Cardiac fibroblast (primary cell): ENCODE data around the gene MX1.

Experiments
- DNase-seq, 2 donors: peaks; one replicate each; pipeline versions ENCODE4 v3.0.0 to v3.0.0-alpha.2; 2010; ENCODE audit warnings: low read depth in 2 of 2
- H3K4me3 ChIP-seq, 2 donors: replicated peaks in 1 of 2; 1 replicate in 1 of 2; 2 replicates in 1 of 2; pipeline ENCODE4 v1.5.1; 2011; ENCODE audit warnings: low read depth in 2 of 2, low read length in 2 of 2, mild to moderate bottlenecking in 2 of 2, moderate library complexity in 1 of 2
- TF ChIP-seq, protein P1 (sequence below): IDR thresholded peaks from one replicate; pipeline ENCODE4 v1.5.1; 2011; ENCODE audit warnings: low read depth, mild to moderate bottlenecking, low read length, inconsistent platforms

MX1 gene

DNA sequence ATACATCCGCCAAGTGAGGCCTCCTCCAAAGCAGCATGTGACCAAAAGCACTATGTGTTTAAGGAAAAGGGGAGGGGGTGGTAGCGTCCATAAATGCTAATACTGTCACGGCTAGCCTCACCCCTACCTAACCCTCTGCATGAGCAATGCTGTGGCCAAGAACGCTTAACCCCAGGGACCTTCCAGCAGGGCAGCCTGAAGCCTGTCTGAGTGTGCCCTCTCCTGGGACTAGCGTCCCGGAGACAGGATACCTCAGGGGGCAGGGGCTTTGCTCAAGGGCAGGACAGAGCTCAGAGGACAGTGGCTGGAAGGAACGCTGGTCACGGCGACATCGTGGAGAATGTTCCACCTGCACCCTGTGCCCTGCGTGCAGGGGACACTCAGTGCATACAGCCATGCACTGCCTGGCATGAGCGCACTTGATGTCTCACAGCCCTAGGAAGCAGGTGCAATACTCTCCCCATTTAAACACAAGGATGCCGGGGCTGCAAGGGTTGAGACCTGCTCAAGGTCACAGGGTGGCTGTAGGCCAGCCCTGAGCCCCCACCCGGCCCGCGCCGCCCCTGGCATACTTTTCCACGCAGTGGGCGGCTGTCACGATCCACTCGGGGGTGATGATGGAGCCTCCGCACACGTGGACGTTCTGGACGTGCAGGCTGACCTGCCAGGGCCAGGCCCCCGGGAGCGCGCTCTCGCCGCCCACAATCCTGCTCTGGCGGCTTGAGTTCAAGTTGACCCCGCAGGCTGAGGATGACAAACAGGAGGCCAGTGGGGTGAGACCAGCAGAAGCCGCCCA lies 46.9 kb downstream of the MX1 start:
- TF ChIP-seq, protein P1, sequence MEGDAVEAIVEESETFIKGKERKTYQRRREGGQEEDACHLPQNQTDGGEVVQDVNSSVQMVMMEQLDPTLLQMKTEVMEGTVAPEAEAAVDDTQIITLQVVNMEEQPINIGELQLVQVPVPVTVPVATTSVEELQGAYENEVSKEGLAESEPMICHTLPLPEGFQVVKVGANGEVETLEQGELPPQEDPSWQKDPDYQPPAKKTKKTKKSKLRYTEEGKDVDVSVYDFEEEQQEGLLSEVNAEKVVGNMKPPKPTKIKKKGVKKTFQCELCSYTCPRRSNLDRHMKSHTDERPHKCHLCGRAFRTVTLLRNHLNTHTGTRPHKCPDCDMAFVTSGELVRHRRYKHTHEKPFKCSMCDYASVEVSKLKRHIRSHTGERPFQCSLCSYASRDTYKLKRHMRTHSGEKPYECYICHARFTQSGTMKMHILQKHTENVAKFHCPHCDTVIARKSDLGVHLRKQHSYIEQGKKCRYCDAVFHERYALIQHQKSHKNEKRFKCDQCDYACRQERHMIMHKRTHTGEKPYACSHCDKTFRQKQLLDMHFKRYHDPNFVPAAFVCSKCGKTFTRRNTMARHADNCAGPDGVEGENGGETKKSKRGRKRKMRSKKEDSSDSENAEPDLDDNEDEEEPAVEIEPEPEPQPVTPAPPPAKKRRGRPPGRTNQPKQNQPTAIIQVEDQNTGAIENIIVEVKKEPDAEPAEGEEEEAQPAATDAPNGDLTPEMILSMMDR = no peak
- no peak for DNase-seq
- H3K4me3 ChIP-seq = no peak overlapping the region

DNA sequence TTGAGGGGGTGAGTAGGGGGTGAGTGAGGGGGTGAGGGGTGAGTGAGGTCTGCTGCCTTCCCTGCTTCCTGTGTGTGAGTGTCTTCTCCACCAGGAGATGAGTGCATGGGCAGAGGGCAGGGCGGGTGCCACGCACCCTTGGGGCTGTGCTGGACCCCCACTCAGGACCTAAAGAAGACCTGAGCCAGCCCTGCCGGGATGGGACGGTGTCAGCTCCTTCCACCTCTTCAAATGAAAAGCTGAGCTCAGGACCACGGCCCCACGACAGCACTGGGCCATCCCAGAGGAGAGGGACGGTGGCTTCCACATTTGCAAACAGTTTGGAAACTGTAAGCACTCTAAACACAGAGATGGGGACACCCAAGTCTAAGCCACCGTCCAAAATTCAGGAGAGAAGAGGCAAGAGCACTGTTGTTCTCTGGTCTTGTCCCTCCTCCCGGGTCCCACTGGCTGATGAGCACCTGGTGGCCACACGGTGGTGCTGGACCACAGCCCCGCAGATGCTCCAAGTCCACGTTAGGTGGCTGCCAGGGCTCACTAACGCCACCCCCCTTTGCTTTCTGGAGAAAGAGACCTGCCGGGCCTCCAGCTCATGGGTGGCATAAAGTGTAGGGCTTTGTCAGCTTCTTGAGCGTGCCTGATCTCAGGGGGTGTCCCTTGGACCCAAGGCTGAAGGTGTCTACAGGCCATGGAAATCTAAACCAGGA lies 49.8 kb downstream of the MX1 start:
- TF ChIP-seq, protein P1 = no peak
- no peak for DNase-seq

DNA sequence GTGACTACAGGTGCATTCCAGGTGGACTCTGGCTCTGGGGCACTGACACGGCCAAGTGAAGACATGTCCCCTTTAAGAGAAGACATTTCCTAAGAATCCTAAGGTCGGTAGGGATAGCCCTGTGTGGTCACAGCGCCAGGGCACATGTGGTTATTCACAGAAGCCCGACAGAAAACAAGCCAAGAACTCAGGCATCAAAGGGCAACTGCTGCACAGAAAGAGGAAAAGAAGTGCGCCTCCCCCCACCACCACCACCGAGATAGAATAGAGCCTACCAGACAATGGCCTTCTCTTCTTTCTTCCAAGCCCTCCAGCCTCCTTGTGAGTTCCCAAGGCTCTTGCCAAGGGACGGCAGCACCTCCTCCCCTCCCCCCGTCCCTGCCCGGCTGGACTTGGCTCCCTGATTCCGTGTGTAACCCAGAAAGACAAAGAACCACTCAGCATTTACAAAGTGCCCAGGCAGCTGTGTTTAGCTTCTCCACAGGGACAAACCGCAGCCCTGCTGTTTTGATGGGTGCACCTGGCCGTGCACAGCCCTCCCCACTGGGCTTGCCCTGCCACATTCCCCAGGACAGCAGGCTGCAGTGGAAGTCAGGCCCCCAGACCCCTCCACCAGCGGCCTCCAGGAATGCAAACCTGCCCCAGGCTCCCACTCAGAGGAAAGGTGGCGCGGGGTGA lies 51.7 kb downstream of the MX1 start:
- peak in 1 of 2 donors; percentile 21 for DNase-seq
- H3K4me3 ChIP-seq = no peak overlapping the region
- TF ChIP-seq, protein P1 = no peak

More for the DNA sequence above, 49.8 kb downstream of the MX1 start:
- H3K4me3 ChIP-seq = no peak overlapping the region

DNA sequence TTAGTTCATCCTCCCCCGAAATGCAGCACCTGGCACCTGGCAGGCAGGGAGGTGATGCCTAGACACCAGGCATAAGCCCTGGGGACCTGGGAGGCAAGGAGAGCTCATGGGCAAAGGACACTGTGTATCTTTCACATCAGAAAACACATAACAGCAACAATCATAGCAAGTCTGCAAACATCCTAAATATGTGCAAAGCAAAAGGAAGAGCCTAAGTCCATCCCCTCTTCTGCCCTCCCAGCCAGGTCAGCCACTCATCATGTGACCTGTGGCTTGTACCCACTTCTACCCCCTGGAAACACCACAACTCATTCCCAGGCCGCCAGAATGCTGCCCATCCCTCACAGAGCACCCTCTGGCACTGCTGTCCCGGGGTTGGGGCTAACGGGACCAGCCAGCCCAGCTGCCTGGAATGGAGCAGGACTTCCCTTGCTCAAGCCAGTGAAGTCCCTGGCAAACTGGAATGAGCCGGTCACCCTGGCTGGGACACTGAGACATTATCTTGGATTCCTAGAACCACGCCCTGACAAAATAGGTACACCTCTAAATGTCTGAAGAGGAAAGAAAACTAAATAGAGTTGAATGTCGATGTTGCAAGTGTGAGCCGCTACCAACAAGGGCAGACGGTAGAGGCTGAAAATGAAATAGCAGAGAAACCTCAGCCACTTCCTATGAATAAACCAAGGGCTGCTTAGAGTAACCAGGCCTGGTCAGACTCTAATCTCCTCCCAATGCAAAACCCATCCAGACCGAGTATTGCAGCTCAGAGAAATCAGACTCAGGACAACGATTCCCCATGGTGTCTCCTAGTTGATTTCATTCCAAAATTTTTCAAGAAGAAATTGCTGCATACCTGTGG lies 52.5 kb downstream of the MX1 start:
- H3K4me3 ChIP-seq = no peak overlapping the region
- TF ChIP-seq, protein P1 = no peak
- no peak for DNase-seq

DNA sequence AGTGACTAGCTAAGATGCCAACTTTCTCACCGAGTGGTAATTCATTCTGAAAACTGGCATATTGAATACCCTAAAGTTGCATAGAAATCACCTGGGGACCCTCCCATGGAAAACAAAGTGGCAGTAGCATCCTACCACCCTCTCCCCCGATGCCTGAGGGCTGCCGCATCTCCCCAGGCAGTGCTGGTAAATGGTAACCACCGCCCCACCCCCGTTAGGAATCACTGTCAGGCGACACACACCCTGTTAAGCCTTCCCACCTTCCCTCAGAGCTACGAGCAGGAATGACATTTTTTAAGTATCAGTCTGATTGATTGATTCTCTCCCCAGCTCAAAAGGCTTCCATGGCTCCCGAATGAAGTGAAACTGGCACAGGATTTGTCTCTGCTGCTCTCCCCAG lies 53.6 kb downstream of the MX1 start:
- TF ChIP-seq, protein P1 = no peak
- H3K4me3 ChIP-seq = no peak overlapping the region
- no peak for DNase-seq

DNA sequence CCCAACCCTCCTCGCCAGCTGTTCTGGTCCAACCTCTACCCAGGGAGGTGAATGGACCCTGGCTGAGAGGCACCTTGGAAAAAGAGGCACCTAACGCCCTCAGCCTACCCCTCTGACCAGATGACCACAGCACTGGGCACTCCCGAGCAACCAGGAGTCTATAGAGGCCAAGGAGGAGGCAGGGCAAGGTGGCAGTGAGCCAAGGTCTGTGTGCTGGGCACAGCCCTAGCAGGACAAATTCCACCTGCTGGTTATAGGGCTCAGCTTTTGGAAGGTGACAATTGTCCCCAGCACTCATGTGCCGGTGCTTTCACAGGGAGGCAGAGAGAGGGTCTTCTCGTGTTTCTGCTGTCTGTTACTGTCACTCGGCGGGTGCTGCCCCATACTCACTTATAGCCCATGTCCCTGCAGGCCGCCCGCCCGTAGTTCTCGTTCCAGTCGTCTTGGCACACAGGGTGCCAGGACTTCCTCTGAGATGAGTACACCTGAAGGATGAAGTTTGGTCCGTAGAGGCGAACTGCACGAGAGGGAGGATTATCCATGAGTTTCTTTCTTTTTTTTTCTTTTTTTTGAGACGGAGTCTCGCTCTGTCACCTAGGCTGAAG lies 54.1 kb downstream of the MX1 start:
- H3K4me3 ChIP-seq = no peak overlapping the region
- DNase-seq = no peak
- TF ChIP-seq, protein P1 = no peak
